ENCODE results near the gene TAF13.
"Not testable (repeated sequence)": the region's sequence is repeated elsewhere in the genome, so short reads cannot be mapped to it uniquely, and the experiment has no call there.

Gene TAF13

DNA sequence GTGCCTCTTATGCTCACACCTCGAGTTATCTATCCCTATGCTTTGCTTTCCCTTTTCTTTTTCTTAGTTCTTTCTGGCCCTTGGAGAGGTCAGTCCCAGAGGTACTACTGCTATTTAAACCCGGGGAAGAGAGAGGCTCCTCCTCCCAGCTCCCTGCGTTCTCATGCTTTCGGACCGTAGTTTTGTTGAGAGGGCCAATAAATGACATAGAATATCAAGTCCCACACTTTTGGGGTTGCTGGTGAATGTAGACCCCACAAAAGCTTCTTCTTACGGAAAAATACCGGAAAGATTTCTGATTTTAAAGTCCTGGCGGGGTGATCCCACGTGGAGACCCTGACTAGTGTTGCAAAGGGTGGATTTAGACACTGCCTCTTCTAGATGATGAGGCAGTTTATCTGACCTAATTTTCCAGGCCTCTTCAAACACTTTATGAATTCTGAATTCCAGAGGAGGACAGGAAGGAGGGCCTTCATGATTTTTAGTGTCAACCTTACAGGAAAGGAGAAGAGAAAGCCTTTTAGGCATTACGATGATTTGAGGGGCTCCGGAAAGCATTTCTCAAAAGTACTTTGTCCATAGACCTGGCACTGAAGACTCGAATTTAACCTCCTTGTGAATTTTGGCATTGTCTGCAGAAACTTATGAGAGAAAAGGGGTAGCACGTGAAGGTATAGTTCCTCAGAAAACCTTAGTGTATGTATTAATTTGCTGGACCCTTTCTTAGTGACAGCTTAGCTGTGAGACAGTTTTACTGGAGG lies 15.5 kb upstream of the TAF13 start:
- peak; percentile 46 to 72 (median 66) for DNase-seq

DNA sequence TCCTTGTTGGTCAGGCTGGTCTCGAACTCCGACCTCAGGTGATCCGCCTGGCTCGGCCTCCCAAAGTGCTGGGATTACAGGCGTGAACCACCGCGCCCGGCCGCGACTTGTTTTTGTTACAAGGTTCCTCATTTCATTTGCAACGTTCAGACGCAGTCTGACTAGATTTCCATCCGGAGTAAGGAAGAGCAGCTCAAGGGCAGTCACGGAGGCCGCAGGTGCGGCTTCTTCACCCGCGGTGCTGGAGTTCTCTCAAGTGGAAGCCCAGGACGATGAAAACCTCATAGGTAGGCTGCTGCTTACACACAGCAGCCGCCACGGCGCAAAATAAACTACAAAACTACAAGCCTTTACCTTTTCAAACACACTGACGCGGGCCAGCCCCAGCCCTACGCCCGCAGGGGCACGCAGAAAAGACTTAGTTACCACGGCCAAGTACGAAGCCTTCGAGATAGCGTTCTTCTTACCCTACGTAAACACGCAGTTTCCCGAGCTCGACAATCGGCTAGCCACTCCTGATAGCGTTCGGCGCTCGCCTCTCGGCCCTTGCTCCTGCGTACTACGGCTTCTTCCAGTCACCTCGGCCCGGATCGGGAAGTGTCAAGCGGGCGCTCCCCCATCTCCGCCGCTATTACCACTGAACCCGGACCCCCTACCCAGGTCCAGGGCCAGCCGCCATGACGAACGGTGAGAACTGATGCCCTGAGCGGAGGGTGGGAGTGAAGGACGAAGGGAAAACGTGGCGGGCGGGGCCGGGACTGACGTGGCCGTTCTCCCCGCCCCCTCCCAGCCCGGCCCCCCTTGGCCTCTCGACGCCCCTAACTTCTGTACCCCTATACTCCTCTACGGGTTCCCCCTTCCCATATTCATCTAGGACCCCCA lies 14.6 kb upstream of the TAF13 start, which contains the start of gene TMEM167B:
TMEM167B (plus strand) TSS at position 569 of the 882 bp plus-strand sequence; CDS start at position 678, 109 bp downstream.
- peak; percentile 93 to 97 (median 96) for DNase-seq

DNA sequence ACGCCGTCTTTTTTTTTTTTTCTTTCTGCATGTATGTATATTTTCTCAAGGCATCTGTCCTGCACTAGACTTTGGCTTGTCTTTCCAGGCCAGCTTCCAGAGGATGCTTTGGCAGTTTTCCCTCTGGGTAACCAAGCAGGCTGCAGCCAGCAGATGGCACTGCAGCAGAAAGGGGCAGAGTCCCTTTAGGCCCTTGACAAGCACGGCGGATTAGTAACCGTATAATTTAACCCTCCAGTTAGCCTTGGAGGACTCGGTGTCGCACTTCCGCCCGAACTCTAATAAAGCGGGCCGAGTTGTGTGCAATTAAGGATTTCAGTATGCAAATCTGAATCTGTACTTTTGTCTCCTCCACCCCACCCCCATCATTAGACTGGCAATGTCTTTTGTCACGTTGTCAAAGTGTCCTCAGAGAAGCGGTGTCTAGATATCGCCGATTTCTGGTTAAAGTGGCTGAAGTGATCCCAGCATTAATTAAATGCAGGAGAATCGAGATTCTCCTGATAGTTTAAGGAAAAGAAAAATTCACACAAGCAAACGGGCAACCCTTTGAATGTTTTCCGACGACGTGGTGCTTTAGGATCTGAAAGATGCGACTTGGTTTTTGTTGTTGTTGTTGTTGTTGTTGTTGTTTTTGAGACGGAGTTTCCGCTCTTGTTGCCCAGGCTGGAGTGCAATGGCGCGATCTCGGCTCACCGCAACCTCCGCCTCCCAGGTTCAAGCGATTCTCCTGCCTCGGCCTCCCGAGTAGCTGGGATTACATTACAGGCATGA lies 13.6 kb upstream of the TAF13 start:
- peak; percentile 35 to 83 (median 60) for DNase-seq

DNA sequence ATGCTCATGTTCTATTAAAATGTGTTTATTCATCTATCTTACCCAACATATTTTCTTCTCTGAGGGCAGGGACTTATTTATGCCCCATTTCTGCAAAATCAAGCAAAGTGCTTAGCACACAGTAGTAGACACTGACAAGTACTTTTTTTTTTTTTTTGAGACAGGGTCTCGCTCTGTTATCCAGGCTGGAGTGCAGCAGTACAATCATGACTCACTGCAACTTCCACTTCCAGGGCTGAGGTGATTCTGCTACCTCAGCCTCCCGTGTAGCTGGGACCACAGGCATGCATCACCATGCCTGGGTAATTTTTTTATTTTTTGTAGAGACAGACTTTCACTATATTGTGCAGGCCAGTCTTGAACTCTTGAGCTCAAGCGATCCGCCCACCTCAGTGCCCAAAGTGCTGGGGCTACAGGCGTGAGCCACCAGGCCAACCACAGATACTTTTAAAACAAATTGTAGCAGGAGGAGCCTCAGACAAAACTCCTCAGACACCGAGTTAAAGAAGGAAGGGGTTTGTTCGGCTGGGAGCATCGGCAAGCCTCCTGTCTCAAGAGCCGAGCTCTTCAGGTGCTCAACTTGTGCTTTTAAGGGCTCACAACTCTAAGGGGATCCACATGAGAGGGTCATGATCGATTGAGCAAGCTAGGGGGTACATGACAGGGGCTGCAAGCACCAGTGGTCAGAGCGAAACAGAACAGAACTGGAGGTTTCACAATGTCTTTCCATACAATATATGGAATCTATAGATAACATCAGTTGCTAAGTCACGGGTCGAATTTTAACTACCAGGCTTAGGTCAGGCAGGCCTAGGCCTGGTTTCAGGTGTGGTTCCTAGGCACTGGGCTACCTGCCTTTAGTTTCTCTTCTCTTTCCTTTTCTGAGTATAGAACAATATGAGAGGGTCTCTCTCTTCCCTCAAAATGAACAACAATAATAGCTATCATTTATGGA lies 9.0 kb upstream of the TAF13 start:
- no peak for DNase-seq

DNA sequence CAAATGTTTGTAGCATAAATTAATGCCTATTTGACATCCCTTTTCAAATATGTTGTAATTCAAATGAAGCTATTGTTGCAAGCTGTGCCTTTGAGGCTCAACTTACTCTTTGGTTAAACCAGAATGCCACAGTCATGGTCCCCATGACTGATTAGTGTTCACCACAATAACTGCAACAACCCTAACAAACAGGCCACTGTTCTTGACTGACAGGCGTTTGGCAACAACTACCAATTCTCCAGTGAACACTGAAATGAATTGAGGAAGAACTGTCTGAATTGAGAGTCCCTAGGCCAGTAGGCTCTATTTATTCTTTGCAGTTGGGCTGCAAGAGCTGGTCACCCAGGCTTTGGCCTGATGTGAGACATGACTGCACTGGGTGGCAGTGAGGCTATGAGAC lies 8.1 kb upstream of the TAF13 start:
- peak in 1 of 4 experiments; percentile 19 for DNase-seq

DNA sequence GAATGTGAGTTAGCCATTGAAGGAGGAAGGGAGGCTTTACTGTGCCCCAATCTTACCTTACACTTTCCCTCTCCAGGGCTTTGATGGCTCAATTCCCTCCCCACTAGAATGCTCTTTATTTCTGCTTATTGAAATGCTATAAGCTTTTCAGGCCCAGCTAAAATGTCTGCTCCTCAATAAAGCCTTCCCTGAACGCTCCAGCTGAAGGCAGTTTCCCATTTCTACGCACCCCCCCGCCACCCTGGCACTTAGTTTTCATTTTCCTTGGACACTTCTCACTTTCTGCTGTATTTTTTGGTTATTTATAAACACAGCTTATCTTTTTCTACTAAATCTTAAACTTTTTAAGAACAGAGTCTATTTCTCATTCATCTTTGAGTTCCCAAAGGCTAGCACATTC lies 7.7 kb upstream of the TAF13 start:
- DNase-seq: no peak

DNA sequence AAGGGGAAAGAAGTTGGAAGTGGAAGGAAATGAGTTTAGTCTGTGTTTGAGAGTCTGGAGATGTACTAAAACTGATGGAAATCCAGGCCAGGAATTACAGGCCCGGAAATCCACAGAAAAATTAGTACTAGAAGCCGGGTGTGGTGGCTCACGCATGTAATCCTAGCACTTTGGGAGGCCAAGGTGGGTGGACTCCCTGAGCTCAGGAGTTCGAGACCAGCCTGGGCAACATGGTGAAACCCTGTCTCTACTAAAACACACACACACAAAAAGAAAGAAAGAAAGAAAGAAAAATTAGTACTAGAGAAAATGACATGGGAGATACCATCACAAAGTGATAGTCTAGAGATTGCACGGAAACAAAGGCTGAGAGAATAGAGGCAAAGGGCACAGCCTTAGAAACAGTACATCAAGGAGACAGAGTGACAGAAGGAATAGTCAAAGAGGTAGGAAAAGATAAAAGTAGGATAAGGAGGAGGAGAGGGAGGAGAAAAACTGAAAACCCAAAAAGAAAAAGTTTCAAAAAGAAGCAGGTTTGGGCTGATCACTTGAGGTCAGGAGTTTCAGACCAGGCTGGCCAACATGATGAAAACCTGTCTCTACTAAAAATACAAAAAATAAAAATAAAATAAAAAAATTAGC lies 4.8 kb upstream of the TAF13 start:
- DNase-seq: no peak

DNA sequence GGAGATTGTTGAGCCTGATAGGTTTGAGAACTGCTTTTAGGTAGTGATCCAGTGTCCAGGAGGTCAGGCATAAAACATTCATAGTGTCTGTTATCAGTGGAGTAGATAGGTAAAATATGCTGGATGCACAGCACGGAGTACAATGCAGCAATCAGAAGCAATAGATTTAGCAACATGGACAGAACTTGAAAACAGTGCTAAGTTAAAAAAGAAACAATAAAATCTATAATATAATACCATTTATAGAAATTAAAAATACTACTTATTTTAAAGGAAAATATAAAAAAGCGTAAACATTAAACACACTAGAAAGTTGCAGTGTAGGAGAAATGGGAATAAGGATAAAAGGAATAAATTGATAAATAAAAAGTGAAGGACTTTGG lies 3.4 kb upstream of the TAF13 start:
- DNase-seq: no peak

DNA sequence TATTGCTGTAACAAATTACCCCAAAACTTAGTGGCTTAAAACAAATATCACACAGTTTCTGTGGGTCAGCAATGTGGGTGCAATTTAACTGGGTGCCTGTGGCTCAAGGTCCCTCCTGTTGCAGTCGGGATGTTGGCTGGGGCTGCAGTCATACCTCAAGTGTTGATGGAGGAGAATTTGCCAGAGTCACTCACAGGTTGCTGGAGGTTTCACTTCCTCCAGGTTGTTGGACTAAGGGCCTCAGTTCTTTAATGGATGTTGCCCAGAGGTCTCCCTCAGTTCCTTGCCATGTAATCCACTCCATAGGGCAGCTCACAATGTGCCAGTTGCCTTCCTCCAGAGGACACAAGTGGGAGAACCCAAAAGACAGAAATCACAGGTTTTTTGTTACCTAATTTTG lies 2.5 kb upstream of the TAF13 start:
- DNase-seq: no peak

DNA sequence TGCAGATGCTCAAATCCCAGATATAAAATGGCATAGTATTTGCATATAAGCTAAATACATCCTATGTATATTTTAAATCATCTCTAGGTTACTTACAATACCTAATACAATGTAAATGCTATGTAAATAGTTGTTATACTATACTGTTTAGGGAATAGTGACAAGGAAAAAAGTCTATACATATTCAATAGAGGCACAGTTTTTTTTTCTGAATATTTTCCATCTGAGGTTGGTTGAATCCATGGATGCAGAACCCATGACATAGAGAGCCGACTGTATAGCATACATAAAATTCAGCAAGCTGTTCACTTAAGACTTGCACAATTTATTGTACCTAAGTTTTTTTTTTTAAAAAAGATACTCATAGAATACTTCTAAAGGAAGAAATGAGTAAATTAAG lies 6.5 kb downstream of the TAF13 start:
- DNase-seq: no peak

DNA sequence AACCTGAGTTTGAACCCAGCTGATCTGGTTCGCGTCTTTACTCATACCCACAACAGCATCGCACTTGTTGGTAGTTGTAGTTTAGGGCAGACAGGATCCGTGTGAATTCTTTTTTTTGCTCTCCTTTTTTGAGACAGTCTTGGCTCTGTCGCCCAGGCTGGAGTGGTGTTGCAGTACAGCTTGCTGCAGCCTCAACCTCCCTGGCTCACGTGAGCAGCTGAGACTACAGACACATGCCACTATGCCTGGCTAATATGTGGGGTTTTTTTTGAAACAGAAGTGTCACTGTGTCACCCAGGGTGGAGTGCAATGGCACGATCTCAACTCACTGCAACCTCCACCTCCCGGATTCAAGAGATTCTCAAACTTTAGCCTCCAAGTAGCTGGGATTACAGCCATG lies 7.9 kb downstream of the TAF13 start:
- DNase-seq: no peak

DNA sequence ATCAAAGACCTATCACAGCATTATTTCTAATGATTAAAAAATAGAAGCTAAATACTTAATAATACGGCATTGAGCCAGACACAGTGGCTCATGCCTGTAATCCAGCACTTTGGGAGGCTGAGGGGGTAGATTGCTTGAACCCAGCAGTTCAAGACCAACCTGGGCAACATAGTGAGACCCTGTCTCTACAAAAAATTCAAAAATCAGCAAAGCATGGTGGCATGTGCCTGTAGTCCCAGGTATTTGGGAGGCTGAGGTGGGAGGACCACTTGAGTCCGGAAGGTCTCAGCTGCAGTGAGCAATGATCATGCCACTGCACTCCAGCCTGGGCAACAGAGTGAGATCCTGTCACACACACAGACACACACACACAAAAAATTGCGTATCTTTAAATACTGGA lies 10.7 kb downstream of the TAF13 start:
- no peak for DNase-seq

DNA sequence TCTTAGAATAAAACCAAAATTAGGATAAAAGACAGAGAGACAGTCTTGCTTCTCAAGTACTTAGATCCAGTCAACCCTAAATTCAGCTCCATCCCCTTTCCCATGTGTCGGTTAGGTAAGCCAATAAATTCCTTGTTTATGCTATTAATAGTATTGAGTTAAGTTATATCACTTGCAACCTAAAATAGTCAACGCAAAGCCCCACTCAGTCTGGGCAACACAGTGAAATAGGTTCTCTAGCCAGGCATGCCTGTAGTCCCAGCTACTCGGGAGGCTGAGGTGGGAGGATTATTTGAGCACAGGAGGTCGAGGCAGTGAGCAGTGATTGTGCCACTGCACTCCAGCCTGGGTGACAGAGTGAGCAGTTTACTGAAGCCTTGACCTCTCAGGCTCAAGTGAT lies 14.6 kb downstream of the TAF13 start:
- DNase-seq: no peak

DNA sequence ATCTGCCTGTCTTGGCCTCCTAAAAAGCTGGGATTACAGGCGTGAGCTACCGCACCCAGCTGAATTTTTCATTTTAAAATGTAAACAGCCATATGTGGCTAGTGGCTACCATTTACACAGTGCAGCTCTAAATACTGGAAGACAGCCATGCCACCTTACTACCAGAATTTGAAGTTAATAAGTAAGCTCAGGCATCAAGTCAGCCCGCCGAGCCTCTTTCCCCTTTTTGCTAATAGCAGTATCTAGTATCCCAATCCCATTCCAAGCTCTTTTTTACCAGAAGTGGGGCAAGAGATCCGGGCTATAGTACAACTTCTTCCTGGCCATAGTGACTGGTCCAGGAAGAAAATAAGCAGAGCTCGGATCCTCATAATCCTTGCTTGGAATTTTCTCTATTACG lies 15.1 kb downstream of the TAF13 start:
- no peak for DNase-seq

DNA sequence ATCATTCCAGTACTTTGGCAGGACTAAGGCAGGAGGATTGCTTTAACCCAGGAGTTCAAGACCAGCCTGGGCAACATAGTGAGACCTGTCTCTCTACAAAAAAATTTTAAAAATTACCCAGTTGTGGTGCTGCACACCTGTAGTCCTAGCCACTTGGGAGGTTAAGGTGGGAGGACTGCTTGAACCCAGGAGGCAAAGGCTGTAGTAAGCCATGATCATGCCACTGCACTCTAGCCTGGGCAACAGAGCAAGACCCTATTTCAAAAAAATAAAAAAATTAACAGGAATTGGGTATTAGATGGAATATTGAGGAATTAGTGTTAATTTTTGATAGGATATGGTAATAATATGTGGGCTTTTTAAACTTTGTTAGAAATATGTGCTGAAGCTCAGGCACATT lies 16.8 kb downstream of the TAF13 start:
- DNase-seq: no peak

DNA sequence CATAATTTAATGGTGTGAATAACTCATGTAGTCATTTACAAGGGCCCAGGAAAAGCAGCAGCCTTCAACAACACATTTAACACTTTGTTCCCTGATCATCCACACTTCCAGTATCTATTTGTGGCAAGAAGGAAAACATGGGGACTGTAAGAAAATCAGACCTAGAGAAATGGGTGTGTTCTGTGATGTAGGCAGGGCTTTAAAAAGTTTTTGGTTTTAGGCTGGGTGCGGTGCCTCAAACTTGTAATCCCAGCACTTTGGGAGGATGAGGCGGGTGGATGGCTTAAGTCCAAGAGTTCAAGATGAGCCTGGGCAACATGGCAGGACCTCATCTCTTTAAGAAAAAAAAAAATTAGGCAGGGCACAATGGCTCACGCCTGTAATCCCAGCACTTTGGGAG lies 19.7 kb downstream of the TAF13 start:
- no peak for DNase-seq

DNA sequence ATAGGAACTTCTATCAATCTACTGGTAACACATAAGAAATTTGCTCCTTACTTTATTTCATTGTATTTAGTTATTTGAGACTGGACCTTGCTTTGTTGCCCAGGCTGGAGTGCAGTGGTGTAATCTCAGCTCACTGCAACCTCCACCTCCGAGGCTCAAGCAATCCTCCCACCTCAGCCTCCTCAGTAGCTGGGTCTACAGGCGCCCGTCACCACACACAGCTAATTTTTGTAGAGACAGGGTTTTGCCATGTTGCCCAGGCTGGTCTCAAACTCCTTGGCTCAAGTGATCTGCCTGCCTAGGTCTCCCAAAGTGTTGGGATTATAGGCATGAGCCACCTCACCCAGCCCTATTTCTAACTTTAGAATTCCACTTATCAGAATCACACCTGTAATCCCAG lies 23.7 kb downstream of the TAF13 start:
- DNase-seq: not testable (repeated sequence)

DNA sequence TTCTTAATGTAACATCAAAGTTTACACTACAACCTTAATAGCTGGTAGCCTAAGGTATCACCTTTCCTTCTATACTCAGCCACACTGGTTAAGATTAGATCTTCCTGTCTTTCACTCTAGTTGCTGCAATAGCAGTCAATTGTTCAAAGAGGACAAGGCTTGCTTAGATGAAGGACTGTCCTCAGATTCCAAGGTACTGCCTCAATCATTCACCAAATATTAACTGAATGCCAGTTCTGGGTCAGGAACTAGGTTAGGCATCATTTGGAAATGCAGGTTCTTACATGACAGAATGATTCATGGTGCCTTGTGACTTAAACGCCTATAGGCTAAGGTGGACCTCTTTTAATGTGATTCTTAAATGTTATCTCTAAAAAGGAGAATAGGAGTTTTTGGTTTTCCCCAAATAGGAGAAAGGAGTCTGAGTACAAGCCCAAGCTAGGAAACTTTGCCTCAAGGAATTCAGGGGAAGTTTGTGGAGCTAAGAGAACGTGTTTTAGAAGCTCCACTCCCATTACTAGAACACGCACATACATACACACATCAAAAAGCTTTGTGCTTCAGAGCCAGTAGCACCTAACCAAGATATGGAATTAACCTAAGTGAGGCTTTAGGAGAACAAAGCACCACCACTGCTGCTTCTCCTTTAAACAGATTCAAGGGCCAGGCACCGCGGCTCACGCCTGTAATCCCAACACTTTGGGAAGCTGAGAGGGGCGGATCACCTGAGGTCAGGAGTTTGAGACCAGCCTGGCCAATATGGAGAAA lies 25.4 kb downstream of the TAF13 start:
- DNase-seq: no peak

DNA sequence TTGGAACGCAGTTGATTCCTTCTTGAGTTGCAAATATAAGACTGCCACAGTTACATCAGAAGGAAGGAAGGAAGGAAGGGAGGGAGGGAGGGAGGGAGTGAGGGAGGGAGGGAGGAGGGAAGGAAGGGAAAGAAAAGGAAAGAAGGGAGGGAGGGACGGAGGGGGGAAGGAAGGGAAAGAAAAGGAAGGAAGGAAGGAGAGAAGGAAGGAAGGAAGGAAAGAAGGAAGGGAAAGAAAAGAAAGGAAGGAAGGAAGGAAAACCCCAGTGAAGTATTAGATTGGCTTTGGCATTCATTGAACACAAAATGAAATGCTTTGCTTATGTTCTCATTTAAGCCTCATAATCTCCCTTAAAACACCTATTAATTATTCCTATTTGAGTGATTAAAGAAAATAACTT lies 27.5 kb downstream of the TAF13 start:
- DNase-seq: no peak

DNA sequence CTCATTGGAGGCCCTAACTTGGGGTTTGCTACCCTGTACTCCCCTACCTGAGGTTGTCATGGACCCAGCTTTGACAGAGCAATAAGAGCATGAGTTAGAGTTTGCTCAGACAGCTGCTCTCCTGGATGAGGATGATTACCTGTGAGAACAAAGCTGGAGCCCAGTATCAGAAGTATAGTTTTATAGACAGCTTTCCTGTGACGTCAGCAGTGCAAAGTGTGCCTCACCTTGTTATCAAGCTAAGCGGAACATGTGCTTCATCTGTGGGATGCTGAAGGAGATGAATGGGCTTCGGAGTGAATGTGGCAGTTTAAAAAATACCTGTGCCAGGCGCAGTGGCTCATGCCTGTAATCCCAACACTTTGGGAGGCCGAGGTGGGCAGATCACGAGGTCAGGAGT lies 28.5 kb downstream of the TAF13 start:
- no peak for DNase-seq

DNA sequence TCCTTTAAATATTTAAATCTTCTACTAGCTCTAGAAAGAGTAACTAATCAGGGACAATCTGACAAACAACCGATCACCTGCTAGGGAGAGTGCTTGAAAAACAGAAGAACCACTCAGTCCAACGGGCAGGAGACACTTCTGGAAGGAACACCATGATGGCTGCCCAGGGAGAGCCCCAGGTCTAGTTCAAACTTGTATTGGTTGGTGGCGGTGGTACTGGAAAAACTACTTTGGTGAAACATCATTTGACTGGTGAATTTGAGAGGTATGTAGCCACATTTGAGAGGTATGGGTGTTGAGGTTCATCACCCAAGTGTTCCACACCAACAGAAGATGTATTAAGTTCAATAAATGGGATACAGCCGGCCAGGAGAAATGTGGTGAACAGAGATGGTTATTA lies 29.1 kb downstream of the TAF13 start:
- DNase-seq: no peak
